Panc1 (cell line): Measurements from ENCODE around the gene PRKD1. TPM values are rescaled to one million over a fixed set of nuclear protein-coding genes. Genes with fewer than 3 reads are reported as not detected.

ENCODE experiments used
- ATAC-seq: fragments of 200-7000 bp; cut with Tn5 transposase; 2 replicates; pipeline ENCODE4 v1.9.1; 2020; ENCODE audit warnings: mild to moderate bottlenecking, moderate library complexity
- BruUV-seq: library from RNA; stranded (reverse); fragments of 400-500 nt; replicated peaks from 2 replicates; lab custom pipeline; 2021; lab: Mats Ljungman, UMichigan
- CTCF ChIA-PET: fragments of 300-600 bp; sonication (Branson Sonifier 250); formaldehyde crosslinking; loops from one replicate; lab custom pipeline; 2022; ENCODE audit warnings: antibody characterized with exemption; lab: Charles Lee
- POLR2A ChIA-PET: fragments of 300-600 bp; sonication (Branson Sonifier 250); formaldehyde crosslinking; loops from one replicate; lab custom pipeline; 2022; ENCODE audit warnings: antibody characterized with exemption; lab: Charles Lee
- DNase-seq: peaks from one replicate; pipeline ENCODE4 v3.0.0-alpha.2; 2010; ENCODE audit warnings: low read depth, low spot score
- H3K27ac ChIP-seq: 2 replicates; pipeline ENCODE4 v1.5.1; 2011; ENCODE audit warnings: mild to moderate bottlenecking, low read length, inconsistent platforms
- H3K27me3 ChIP-seq: fragments of 200-500 bp; sonication (Bioruptor generic); 2 replicates; pipeline ENCODE4 v1.6.0; 2014; ENCODE audit warnings: low read length, inconsistent platforms; ENCODE audit not compliant: control insufficient read depth, insufficient read depth
- H3K36me3 ChIP-seq: fragments of 200-500 bp; sonication (Bioruptor generic); 2 replicates; pipeline ENCODE4 v1.5.1; 2014; ENCODE audit warnings: inconsistent platforms, mild to moderate bottlenecking, low read length, moderate library complexity; ENCODE audit not compliant: control insufficient read depth, insufficient read depth
- H3K4me1 ChIP-seq: 2 replicates; pipeline ENCODE4 v1.5.1; 2011; ENCODE audit warnings: inconsistent platforms, mild to moderate bottlenecking, low read length, moderate library complexity; ENCODE audit not compliant: control insufficient read depth, insufficient read depth
- H3K4me3 ChIP-seq, 2 experiments: 2 replicates each; pipeline ENCODE4 v1.5.1; 2011 to 2012; ENCODE audit warnings: low read depth in 2 of 2, low read length in 2 of 2, mild to moderate bottlenecking in 2 of 2, inconsistent platforms in 1 of 2, moderate library complexity in 1 of 2
- H3K9me3 ChIP-seq: fragments of 200-500 bp; sonication (Bioruptor generic); 2 replicates; pipeline ENCODE4 v1.5.1; 2014; ENCODE audit warnings: low read depth, mild to moderate bottlenecking, inconsistent platforms, low read length, moderate library complexity; ENCODE audit not compliant: control insufficient read depth, insufficient read depth
- POLR2AphosphoS5 ChIP-seq: IDR thresholded peaks from 2 replicates; pipeline ENCODE4 v1.6.1; 2012; ENCODE audit warnings: mild to moderate bottlenecking, low read depth, low read length, moderate library complexity
- SIN3A ChIP-seq: IDR thresholded peaks from 2 replicates; pipeline ENCODE4 v1.6.1; 2012; ENCODE audit warnings: low read depth, mild to moderate bottlenecking, low read length, moderate library complexity, borderline replicate concordance; ENCODE audit not compliant: insufficient read depth
- TCF7L2 ChIP-seq: IDR thresholded peaks from 2 replicates; pipeline ENCODE4 v1.6.1; 2011; ENCODE audit warnings: mild to moderate bottlenecking, low read depth, low read length, inconsistent platforms
- in situ Hi-C: cut with HindIII; loops from 2 replicates; pipeline ENCODE4 v1.10.0; 2016; ENCODE audit warnings: low sequenced_read_pairs, low pct_unique_long_range_greater_than_20kb
- intact Hi-C: fragments of 100-400 bp; cut with micrococcal nuclease; formaldehyde crosslinking; loops from one replicate; pipeline ENCODE4 v1.10.0; 2022; ENCODE audit not compliant: unreplicated experiment
- total RNA-seq: library from RNA; stranded (reverse); gene quantifications from one replicate; pipeline ENCODE4 v1.2.1, GENCODE V29; 2021; ENCODE audit not compliant: unreplicated experiment
- TF ChIP-seq, protein P1 (sequence below): fragments of 450-650 bp; IDR thresholded peaks from 2 replicates; pipeline ENCODE4 v1.5.1; 2017; ENCODE audit warnings: mild to moderate bottlenecking
- TF ChIP-seq, protein P2 (sequence below), 2 experiments: IDR thresholded peaks; 2 replicates each; pipeline ENCODE4 v1.6.1; 2011 to 2012; ENCODE audit warnings: low read depth in 2 of 2, control low read depth in 1 of 2, low read length in 1 of 2, mild to moderate bottlenecking in 1 of 2, moderate library complexity in 1 of 2; ENCODE audit not compliant: insufficient read depth in 1 of 2

The PRKD1 gene
- total RNA-seq, 1 experiment from 2014 or later, result 8.2 TPM

DNA sequence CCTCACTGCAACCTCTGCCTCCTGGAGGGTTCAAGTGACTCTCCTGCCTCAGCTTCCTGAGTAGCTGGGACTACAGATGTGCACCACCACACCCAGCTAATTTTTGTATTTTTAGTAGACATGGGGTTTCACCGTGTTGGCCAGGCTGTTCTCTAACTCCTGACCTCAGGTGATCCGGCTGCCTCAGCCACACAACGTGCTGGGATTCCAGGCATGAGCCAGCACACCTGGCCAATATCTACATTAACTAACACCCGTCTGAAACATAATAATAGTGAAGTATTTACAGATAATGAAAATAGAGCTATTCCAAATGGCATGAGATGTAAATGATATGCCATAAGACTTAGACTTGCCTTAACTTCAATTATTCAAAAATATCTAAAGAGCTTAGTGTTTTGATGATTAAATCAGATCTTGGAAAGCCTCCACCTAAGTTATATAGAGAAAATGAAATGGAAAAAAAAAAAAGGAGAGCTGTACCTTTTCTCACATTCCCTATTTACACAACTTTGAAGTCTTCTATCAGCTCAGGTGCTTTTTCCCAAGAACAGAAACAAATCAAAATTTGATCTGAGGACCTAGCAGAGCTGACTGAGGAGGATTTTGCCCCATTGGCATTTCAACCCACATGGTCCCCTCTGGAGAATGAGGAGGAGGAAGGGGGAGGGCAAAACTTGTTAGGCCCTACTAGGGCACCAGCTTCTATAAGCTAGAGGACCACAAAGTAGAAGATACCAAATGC is 309.2 kb downstream of the PRKD1 start:
- POLR2A ChIA-PET, result no interaction called here
- no peaks in the 10 kb centered on the region for H3K36me3 ChIP-seq
- H3K4me1 ChIP-seq, result no peaks in the 10 kb centered on the region
- H3K27ac ChIP-seq, result no peak overlapping the region
- ATAC-seq (no peak), DNase-seq (no peak)
- H3K9me3 ChIP-seq, result no peaks in the 10 kb centered on the region
- no peak overlapping the region for H3K4me3 ChIP-seq
- in situ Hi-C loops, result no loop called here
- BruUV-seq, result no TSS peak
- intact Hi-C loops, result no loop called here
- CTCF ChIA-PET, result interaction anchor here (0.7 kb wide), 1 partner anchor 139 kb away, joined by 4 read pairs; no protein-coding TSS in a partner anchor
- no peaks in the 10 kb centered on the region for H3K27me3 ChIP-seq
- TF ChIP-seq POLR2AphosphoS5 (no peak), SIN3A (no peak), TCF7L2 (no peak)
- TF ChIP-seq, protein P1, sequence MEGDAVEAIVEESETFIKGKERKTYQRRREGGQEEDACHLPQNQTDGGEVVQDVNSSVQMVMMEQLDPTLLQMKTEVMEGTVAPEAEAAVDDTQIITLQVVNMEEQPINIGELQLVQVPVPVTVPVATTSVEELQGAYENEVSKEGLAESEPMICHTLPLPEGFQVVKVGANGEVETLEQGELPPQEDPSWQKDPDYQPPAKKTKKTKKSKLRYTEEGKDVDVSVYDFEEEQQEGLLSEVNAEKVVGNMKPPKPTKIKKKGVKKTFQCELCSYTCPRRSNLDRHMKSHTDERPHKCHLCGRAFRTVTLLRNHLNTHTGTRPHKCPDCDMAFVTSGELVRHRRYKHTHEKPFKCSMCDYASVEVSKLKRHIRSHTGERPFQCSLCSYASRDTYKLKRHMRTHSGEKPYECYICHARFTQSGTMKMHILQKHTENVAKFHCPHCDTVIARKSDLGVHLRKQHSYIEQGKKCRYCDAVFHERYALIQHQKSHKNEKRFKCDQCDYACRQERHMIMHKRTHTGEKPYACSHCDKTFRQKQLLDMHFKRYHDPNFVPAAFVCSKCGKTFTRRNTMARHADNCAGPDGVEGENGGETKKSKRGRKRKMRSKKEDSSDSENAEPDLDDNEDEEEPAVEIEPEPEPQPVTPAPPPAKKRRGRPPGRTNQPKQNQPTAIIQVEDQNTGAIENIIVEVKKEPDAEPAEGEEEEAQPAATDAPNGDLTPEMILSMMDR, result no peak

DNA sequence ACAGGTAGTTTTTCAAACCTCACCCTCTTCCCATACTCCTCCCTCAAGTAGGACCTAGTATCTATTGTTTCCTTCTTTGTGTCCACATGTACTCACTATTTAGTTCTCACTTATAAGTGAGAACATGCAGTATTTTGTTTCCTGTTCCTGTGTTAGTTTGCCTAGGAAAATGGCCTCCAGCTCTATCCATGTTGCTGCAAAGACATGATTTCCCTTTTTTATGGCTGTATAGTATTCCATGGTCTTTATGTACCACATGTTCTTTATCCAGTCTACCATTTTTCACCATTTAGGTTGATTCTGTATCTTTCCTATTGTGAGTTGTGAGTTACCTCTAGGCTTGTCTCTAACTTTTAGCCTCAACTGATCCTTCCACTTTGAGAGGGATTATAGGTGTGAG is 310.7 kb downstream of the PRKD1 start:
- no TSS peak for BruUV-seq
- CTCF ChIA-PET, result no interaction called here

More for the DNA sequence above, 310.7 kb downstream of the PRKD1 start:
- in situ Hi-C loops, result no loop called here
- TF ChIP-seq POLR2AphosphoS5 (no peak), TCF7L2 (no peak), SIN3A (no peak)
- TF ChIP-seq, protein P1, result no peak
- TF ChIP-seq, protein P2, sequence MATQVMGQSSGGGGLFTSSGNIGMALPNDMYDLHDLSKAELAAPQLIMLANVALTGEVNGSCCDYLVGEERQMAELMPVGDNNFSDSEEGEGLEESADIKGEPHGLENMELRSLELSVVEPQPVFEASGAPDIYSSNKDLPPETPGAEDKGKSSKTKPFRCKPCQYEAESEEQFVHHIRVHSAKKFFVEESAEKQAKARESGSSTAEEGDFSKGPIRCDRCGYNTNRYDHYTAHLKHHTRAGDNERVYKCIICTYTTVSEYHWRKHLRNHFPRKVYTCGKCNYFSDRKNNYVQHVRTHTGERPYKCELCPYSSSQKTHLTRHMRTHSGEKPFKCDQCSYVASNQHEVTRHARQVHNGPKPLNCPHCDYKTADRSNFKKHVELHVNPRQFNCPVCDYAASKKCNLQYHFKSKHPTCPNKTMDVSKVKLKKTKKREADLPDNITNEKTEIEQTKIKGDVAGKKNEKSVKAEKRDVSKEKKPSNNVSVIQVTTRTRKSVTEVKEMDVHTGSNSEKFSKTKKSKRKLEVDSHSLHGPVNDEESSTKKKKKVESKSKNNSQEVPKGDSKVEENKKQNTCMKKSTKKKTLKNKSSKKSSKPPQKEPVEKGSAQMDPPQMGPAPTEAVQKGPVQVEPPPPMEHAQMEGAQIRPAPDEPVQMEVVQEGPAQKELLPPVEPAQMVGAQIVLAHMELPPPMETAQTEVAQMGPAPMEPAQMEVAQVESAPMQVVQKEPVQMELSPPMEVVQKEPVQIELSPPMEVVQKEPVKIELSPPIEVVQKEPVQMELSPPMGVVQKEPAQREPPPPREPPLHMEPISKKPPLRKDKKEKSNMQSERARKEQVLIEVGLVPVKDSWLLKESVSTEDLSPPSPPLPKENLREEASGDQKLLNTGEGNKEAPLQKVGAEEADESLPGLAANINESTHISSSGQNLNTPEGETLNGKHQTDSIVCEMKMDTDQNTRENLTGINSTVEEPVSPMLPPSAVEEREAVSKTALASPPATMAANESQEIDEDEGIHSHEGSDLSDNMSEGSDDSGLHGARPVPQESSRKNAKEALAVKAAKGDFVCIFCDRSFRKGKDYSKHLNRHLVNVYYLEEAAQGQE (IDR thresholded peaks at IDR 0.05; ENCODE audit: insufficient read depth in 1 of 2, low read depth in 2 of 2, low read length in 1 of 2), result no peak
- intact Hi-C loops, result no loop called here
- Histone ChIP-seq H3K4me3 (no peak overlapping the region), H3K9me3 (no peaks in the 10 kb centered on the region), H3K27me3 (no peaks in the 10 kb centered on the region), H3K4me1 (no peaks in the 10 kb centered on the region), H3K36me3 (no peaks in the 10 kb centered on the region), H3K27ac (no peak overlapping the region)
- no peak for DNase-seq
- ATAC-seq, result no peak
- POLR2A ChIA-PET, result no interaction called here
